Measurements from ENCODE around the gene PEF1.

GRCh38 chr1:31660871-31661455 lies 16.3 kb upstream of the PEF1 start:
- TF ChIP-seq CTCF (conservative IDR thresholded peaks at IDR 0.05; ENCODE audit: low read depth, low read length) (no peak), EZH2 (IDR thresholded peaks at IDR 0.05; ENCODE audit: low read length, unreplicated experiment) (no peak)
